Smooth muscle cell (in vitro differentiated cells): ENCODE data around the gene VAMP7. TPM values are rescaled to one million over a fixed set of nuclear protein-coding genes. Genes with fewer than 3 reads are reported as not detected.
"Not testable (repeated sequence)": the region's sequence is repeated elsewhere in the genome, so short reads cannot be mapped to it uniquely, and the experiment has no call there.

Source experiments
- DNase-seq: peaks from one replicate; lab custom pipeline; 2025; ENCODE audit not compliant: unreplicated experiment; lab: John Stamatoyannopoulos, UW
- H2AFZ ChIP-seq: fragments of 200-600 bp; sonication (generic); 2 replicates; pipeline ENCODE4 v1.6.0; 2016; ENCODE audit warnings: antibody characterized with exemption, low read depth, mild to moderate bottlenecking
- H3F3A ChIP-seq: fragments of 200-600 bp; sonication (generic); 2 replicates; pipeline ENCODE4 v1.6.0; 2017; ENCODE audit warnings: antibody characterized with exemption, low read depth
- H3K27ac ChIP-seq: fragments of 200-600 bp; sonication (generic); 2 replicates; pipeline ENCODE4 v1.5.1; 2016; ENCODE audit warnings: low read depth, mild to moderate bottlenecking
- H3K27me3 ChIP-seq: fragments of 200-600 bp; sonication (generic); 2 replicates; pipeline ENCODE4 v1.6.1; 2016; ENCODE audit warnings: low read depth, mild to moderate bottlenecking
- H3K36me3 ChIP-seq: fragments of 200-600 bp; sonication (generic); 2 replicates; pipeline ENCODE4 v1.5.1; 2016; ENCODE audit warnings: low read depth
- H3K4me1 ChIP-seq: fragments of 200-600 bp; sonication (generic); 2 replicates; pipeline ENCODE4 v1.5.1; 2016; ENCODE audit warnings: low read depth
- H3K4me2 ChIP-seq: fragments of 200-600 bp; sonication (generic); 2 replicates; pipeline ENCODE4 v1.6.0; 2016; ENCODE audit warnings: mild to moderate bottlenecking
- H3K4me3 ChIP-seq: fragments of 200-600 bp; sonication (generic); 2 replicates; pipeline ENCODE4 v1.5.1; 2016; ENCODE audit warnings: mild to moderate bottlenecking
- H3K79me2 ChIP-seq: fragments of 200-600 bp; sonication (generic); 2 replicates; pipeline ENCODE4 v1.6.0; 2016; ENCODE audit warnings: low read depth, mild to moderate bottlenecking
- H3K9ac ChIP-seq: fragments of 200-600 bp; sonication (generic); 2 replicates; pipeline ENCODE4 v1.6.0; 2016; ENCODE audit warnings: low read depth
- H3K9me3 ChIP-seq: fragments of 200-600 bp; sonication (generic); replicated peaks from 2 replicates; pipeline ENCODE4 v1.5.1; 2016; ENCODE audit warnings: low read depth
- H4K20me1 ChIP-seq: fragments of 200-600 bp; sonication (generic); 2 replicates; pipeline ENCODE4 v1.6.0; 2016; ENCODE audit warnings: low read depth
- WGBS: methylation state at CpG from one replicate; pipeline ENCODE4 v1.1.7; 2016; ENCODE audit warnings: low lambda C conversion rate; 5-methylcytosine and 5-hydroxymethylcytosine counted together
- polyA plus RNA-seq: library from polyadenylated mRNA; unstranded; fragments of >200 nt; fragmentation: Nextera tagmentation; extraction: Ambion mirVana; gene quantifications from 2 replicates; pipeline ENCODE4 v1.2.1, GENCODE V29; 2016
- total RNA-seq: library from RNA; depleted of rRNA; stranded (reverse); fragments of >200 nt; gene quantifications from 2 replicates; pipeline ENCODE4 v1.2.3, GENCODE V29; 2014
- TF ChIP-seq, protein P1 (sequence below): fragments of 200-600 bp; sonication (generic); IDR thresholded peaks from 2 replicates; pipeline ENCODE4 v1.5.1; 2017; ENCODE audit warnings: borderline replicate concordance, mild to moderate bottlenecking, antibody characterized with exemption; ENCODE audit not compliant: insufficient read depth, poor library complexity, severe bottlenecking

Gene VAMP7
- 53.8 and 65.1 TPM in 2 replicates for total RNA-seq
- polyA plus RNA-seq, result 25.0 and 33.8 TPM in 2 replicates

GRCh38 chrX:155881158-155881993, at the start of gene VAMP7:
Gene VAMP7, plus strand, starts transcription at chrX:155881345. Its CDS starts 8,122 bp downstream, at chrX:155889467.
- TF ChIP-seq, protein P1, sequence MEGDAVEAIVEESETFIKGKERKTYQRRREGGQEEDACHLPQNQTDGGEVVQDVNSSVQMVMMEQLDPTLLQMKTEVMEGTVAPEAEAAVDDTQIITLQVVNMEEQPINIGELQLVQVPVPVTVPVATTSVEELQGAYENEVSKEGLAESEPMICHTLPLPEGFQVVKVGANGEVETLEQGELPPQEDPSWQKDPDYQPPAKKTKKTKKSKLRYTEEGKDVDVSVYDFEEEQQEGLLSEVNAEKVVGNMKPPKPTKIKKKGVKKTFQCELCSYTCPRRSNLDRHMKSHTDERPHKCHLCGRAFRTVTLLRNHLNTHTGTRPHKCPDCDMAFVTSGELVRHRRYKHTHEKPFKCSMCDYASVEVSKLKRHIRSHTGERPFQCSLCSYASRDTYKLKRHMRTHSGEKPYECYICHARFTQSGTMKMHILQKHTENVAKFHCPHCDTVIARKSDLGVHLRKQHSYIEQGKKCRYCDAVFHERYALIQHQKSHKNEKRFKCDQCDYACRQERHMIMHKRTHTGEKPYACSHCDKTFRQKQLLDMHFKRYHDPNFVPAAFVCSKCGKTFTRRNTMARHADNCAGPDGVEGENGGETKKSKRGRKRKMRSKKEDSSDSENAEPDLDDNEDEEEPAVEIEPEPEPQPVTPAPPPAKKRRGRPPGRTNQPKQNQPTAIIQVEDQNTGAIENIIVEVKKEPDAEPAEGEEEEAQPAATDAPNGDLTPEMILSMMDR, result no peak
- H3K79me2 ChIP-seq, result peaks cover 38% of the 10 kb centered on the region
- WGBS, result 49% methylated on average over 46 of the region's 48 CpGs

GRCh38 chrX:155841232-155841631, 39.9 kb upstream of the VAMP7 start:
- Histone ChIP-seq H3K4me3 (no peak overlapping the region), H3K4me2 (no peak overlapping the region), H3K4me1 (no peaks in the 10 kb centered on the region), H4K20me1 (no peaks in the 10 kb centered on the region), H3K79me2 (no peaks in the 10 kb centered on the region), H2AFZ (no peak overlapping the region), H3K27ac (no peak overlapping the region), H3F3A (no peaks in the 10 kb centered on the region), H3K36me3 (no peaks in the 10 kb centered on the region), H3K9ac (no peak overlapping the region), H3K27me3 (no peaks in the 10 kb centered on the region), H3K9me3 (no peaks in the 10 kb centered on the region)
- TF ChIP-seq, protein P1, result no peak
- 87% methylated on average over 3 of the region's 3 CpGs for WGBS
- no peak for DNase-seq

More at GRCh38 chrX:155881158-155881993, at the start of gene VAMP7:
- Histone ChIP-seq H3K27me3 (no peaks in the 10 kb centered on the region), H3K27ac (peak within 1 kb of the TSS; percentile 71), H3K36me3 (no peaks in the 10 kb centered on the region), H3K9ac (peak within 1 kb of the TSS; percentile 91), H3K4me1 (peaks cover 8% of the 10 kb centered on the region), H3K4me3 (peak within 1 kb of the TSS; percentile 75), H3K4me2 (peak within 1 kb of the TSS; percentile 90), H3K9me3 (no peaks in the 10 kb centered on the region), H4K20me1 (peaks cover 2% of the 10 kb centered on the region), H2AFZ (peak within 1 kb of the TSS; percentile 85), H3F3A (no peaks in the 10 kb centered on the region)
- peak; percentile 27 for DNase-seq

DNA sequence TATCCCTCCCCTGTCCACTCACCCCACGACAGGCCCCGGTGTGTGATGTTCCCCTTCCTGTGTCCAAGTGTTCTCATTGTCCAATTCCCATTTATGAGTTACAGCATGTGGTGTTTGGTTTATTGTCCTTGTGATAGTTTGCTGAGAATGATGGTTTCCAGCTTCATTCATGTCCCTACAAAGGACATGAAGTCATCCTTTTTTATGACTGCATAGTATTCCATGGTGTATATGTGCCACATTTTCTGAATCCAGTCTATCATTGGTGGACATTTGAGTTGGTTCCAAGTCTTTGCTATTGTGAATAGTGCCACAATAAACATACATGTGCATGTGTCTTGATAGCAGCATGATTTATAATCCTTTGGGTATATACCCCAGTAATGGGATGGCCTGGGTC, 29.4 kb upstream of the VAMP7 start:
- not testable (repeated sequence) for H3K9ac ChIP-seq, H3K27ac ChIP-seq, H3F3A ChIP-seq, H3K4me1 ChIP-seq, H3K4me2 ChIP-seq, H3K4me3 ChIP-seq, H3K9me3 ChIP-seq, H2AFZ ChIP-seq, H3K27me3 ChIP-seq, DNase-seq, H4K20me1 ChIP-seq, H3K36me3 ChIP-seq, H3K79me2 ChIP-seq
- 85% methylated on average over 2 of the region's 2 CpGs for WGBS

DNA sequence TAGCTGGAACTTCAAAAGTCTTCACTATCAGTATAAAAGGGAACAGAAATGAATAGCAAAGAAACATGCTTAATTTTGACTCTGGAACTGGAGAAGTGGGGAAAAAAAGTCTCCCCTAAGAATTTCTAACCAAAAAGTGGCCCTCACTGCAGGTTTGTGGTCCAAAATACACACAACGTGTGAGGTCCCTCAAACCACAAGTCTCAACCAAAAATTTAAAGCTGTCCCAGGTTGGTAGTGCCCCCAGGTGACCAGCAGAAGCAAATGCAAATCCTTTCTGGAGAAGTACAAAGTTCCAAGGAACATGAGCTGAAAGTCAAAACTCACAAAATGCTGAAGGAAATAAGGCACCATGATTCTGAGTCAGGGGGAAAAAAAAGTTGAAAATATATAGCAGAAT, 23.6 kb upstream of the VAMP7 start:
- TF ChIP-seq, protein P1, result no peak
- H3K36me3 ChIP-seq, result no peaks in the 10 kb centered on the region
- no peaks in the 10 kb centered on the region for H3F3A ChIP-seq
- no peak overlapping the region for H3K4me3 ChIP-seq
- no peak overlapping the region for H3K4me2 ChIP-seq
- no peaks in the 10 kb centered on the region for H3K4me1 ChIP-seq
- no peak for DNase-seq
- H3K79me2 ChIP-seq, result no peaks in the 10 kb centered on the region
- H4K20me1 ChIP-seq, result no peaks in the 10 kb centered on the region
- no peak overlapping the region for H2AFZ ChIP-seq
- no peak overlapping the region for H3K9ac ChIP-seq
- H3K27me3 ChIP-seq, result no peaks in the 10 kb centered on the region
- H3K9me3 ChIP-seq, result no peaks in the 10 kb centered on the region
- 24% methylated on average over 1 of the region's 1 CpG for WGBS
- no peak overlapping the region for H3K27ac ChIP-seq
